ENCODE data around the gene NDUFA8.

Gene NDUFA8

DNA sequence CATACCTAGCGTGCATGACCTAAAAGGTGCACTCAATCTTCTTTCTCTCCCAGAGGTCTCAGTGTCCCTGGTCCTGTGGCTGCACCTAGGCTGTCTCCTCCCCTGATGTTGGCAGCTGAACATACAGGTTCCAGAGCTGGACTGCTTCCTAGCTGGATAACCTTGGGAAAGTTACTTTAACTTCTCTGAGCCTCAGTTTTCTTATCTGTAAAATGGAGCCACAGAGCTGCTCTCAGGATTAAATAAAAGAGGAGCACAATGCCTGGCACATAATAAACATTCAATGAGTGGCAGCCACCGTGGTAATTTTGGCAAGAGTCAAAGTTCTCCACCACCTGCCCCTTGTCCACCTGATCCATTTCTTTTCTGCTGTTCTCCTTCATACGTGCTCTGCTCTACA lies 14.1 kb upstream of the NDUFA8 start:
- no peak overlapping the region for H3K4me3 ChIP-seq (ENCODE audit: low read length)
- no peak for TF ChIP-seq CTCF (conservative IDR thresholded peaks at IDR 0.05; ENCODE audit: low read length)
- no peak for DNase-seq (ENCODE audit: low read depth)

DNA sequence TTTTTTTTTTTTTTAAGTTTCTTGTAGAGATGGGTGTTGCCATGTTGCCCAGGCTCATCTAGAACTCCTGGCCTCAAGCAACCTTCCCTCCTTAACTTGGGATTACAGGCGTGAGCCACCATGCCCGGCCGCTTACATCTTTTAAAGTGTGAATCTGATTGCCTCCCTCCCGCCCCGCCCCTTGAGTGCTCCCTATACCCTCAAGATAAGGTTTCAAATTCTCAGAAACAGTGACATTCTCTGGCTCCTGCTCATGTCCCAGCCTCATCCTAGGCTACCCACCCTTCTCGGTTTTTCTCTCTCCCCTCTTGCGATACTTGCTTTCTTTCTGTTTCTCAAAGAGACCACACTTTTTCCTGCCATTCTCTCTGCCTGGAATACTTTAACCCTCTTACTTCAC lies 12.6 kb upstream of the NDUFA8 start:
- no peak for TF ChIP-seq CTCF (conservative IDR thresholded peaks at IDR 0.05; ENCODE audit: low read length)
- DNase-seq (ENCODE audit: low read depth) = no peak
- no peak overlapping the region for H3K4me3 ChIP-seq (ENCODE audit: low read length)

GRCh38 chr9:122168356-122168755 lies 8.8 kb upstream of the NDUFA8 start:
- no peak overlapping the region for H3K4me3 ChIP-seq (ENCODE audit: low read length)
- TF ChIP-seq CTCF (conservative IDR thresholded peaks at IDR 0.05; ENCODE audit: low read length) = no peak
- peak; percentile 35 for DNase-seq (ENCODE audit: low read depth)

DNA sequence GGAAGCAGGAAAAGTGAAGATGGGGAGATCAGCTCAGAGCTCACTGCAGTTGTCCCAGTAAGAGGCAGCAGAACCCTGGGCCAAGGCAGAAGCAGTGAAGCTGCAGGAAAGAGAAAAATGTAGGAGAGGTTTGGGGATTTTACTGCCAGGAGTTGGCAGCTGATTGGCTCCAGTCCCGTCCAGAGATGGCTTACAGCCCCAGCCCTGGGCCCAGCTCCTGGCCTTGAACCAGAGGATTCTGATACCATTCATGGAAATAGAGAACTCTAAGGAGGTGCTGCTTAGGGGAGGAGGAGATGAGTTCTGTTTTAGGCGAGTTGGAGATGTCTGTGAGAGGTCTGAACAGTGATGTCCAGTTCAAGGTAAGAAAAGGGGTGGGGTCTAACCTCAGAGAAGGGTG lies 4.7 kb upstream of the NDUFA8 start:
- H3K4me3 ChIP-seq (ENCODE audit: low read length) = no peak overlapping the region
- DNase-seq (ENCODE audit: low read depth) = no peak
- no peak for TF ChIP-seq CTCF (conservative IDR thresholded peaks at IDR 0.05; ENCODE audit: low read length)

GRCh38 chr9:122162415-122162814 lies 2.8 kb upstream of the NDUFA8 start:
- no peak for TF ChIP-seq CTCF (conservative IDR thresholded peaks at IDR 0.05; ENCODE audit: low read length)
- no peak overlapping the region for H3K4me3 ChIP-seq (ENCODE audit: low read length)
- no peak for DNase-seq (ENCODE audit: low read depth)

GRCh38 chr9:122159925-122160246 lies 307 bp upstream of the NDUFA8 start:
- no peak for DNase-seq (ENCODE audit: low read depth)
- peak overlapping the region; percentile 98 for H3K4me3 ChIP-seq (ENCODE audit: low read length)
- no peak for TF ChIP-seq CTCF (conservative IDR thresholded peaks at IDR 0.05; ENCODE audit: low read length)

GRCh38 chr9:122158202-122158601 lies 1.4 kb downstream of the NDUFA8 start:
- no peak overlapping the region; the same call in 1 of the 2 replicates for H3K4me3 ChIP-seq (ENCODE audit: low read length)
- TF ChIP-seq CTCF (conservative IDR thresholded peaks at IDR 0.05; ENCODE audit: low read length) = peak; percentile 59
- DNase-seq (ENCODE audit: low read depth) = peak; percentile 58

Data from AG10803 (cell line).